Thyroid gland (tissue), 4 donors: ENCODE measurements around the gene SDC3. TPM values are rescaled to one million over a fixed set of nuclear protein-coding genes. Genes with fewer than 3 reads are reported as not detected.

ENCODE experiments used
- DNase-seq, 2 donors: peaks; one replicate each; pipeline ENCODE4 v3.0.0-alpha.2; 2019
- H3K27ac ChIP-seq, 3 donors: fragments of 200-600 bp; sonication (generic); 1 replicate in 2 of 3; 2 replicates in 1 of 3; pipeline ENCODE4 v1.5.1; 2016 to 2019; ENCODE audit warnings: mild to moderate bottlenecking in 1 of 3, moderate library complexity in 1 of 3
- H3K27me3 ChIP-seq: fragments of 200-600 bp; sonication (generic); one replicate; pipeline ENCODE4 v1.5.1; 2019
- H3K36me3 ChIP-seq, 2 donors: fragments of 200-600 bp; sonication (generic); one replicate each; pipeline ENCODE4 v1.5.1; 2016 to 2019
- H3K4me1 ChIP-seq, 2 donors: fragments of 200-600 bp; sonication (generic); one replicate each; pipeline ENCODE4 v1.5.1; 2017 to 2019
- H3K4me3 ChIP-seq, 3 donors: fragments of 200-600 bp; sonication (generic); replicated peaks in 1 of 3; 1 replicate in 2 of 3; 2 replicates in 1 of 3; pipeline ENCODE4 v1.5.1; 2016; ENCODE audit warnings: mild to moderate bottlenecking in 1 of 3
- H3K9me3 ChIP-seq: fragments of 200-600 bp; sonication (generic); one replicate; pipeline ENCODE4 v1.5.1; 2017
- POLR2A ChIP-seq, 2 donors: fragments of 450-650 bp; IDR thresholded peaks; one replicate each; pipeline ENCODE4 v1.6.1; 2017; ENCODE audit warnings: antibody characterized with exemption in 2 of 2, mild to moderate bottlenecking in 2 of 2, moderate library complexity in 1 of 2
- WGBS, 2 donors: methylation state at CpG; one replicate each; pipeline ENCODE4 v1.1.5; 2017; 5-methylcytosine and 5-hydroxymethylcytosine counted together
- intact Hi-C: fragments of 100-400 bp; cut with DNase I; formaldehyde crosslinking; loops from one replicate; pipeline ENCODE4 v1.15.1; 2023
- total RNA-seq, 4 donors: library from RNA; depleted of rRNA; stranded (reverse); fragments of >200 nt; gene quantifications; one replicate each; pipeline ENCODE4 v1.2.3, GENCODE V29; 2016
- TF ChIP-seq, protein P1 (sequence below), 6 experiments: fragments of 200-600 bp in 3 of 6; fragments of 450-650 bp in 3 of 6; sonication (generic) in 3 of 6; IDR thresholded peaks; one replicate each; pipeline ENCODE4 v1.5.1; 2016 to 2019; ENCODE audit warnings: antibody characterized with exemption in 6 of 6, mild to moderate bottlenecking in 2 of 6, inconsistent platforms in 1 of 6, moderate library complexity in 1 of 6

SDC3 gene
- total RNA-seq, 4 donors from 2014 or later, result 13.2 to 19.5 (median 15.9) TPM

DNA sequence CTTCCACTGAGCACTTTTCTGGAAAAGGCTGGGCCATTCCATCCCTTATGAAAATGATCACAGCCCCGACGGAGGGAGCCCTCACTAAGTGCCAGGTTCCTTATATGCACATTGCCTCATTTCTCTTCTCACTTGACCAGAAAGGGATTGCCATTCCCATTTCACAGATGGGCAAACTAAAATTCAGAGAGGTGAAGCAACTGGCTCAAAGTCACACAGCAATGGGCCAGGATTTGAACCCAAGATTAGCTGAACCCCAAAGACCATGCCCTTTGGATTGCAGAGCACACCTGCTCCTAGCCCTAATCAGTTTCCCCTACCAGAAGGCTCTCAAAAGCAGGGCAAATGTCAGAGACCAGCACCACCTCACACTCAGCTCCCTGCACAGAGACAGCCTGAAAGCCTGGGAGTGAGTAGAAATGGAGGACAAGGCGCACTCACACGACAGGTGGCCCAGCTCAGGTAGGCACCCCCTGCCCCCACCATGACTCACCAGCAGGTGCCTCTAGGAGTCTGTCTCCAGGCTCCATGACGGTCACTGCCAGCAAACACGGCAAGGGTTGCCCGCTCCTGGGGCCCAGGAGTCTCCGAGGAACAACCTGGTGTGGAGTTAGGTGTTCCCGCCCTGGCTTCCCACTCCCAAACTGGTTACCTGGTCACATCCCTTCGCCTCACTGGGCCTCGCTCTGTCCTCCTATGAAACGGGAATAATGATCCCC, 21.7 kb downstream of the SDC3 start:
- Histone ChIP-seq H3K9me3 (no peaks in the 10 kb centered on the region), H3K36me3 (no peaks in the 10 kb centered on the region), H3K27ac (no peak overlapping the region), H3K4me3 (no peak overlapping the region), H3K4me1 (peaks cover 9 to 19% of the 10 kb centered on the region in 2 donors), H3K27me3 (no peaks in the 10 kb centered on the region)
- no peak for DNase-seq
- WGBS, 2 donors, result 92 to 98% methylated on average over 9 to 11 of the region's 12 CpGs
- intact Hi-C loops, result no loop called here
- TF ChIP-seq POLR2A (IDR thresholded peaks at IDR 0.05), result no peak
- TF ChIP-seq, protein P1, sequence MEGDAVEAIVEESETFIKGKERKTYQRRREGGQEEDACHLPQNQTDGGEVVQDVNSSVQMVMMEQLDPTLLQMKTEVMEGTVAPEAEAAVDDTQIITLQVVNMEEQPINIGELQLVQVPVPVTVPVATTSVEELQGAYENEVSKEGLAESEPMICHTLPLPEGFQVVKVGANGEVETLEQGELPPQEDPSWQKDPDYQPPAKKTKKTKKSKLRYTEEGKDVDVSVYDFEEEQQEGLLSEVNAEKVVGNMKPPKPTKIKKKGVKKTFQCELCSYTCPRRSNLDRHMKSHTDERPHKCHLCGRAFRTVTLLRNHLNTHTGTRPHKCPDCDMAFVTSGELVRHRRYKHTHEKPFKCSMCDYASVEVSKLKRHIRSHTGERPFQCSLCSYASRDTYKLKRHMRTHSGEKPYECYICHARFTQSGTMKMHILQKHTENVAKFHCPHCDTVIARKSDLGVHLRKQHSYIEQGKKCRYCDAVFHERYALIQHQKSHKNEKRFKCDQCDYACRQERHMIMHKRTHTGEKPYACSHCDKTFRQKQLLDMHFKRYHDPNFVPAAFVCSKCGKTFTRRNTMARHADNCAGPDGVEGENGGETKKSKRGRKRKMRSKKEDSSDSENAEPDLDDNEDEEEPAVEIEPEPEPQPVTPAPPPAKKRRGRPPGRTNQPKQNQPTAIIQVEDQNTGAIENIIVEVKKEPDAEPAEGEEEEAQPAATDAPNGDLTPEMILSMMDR (IDR thresholded peaks at IDR 0.05), result no peak

DNA sequence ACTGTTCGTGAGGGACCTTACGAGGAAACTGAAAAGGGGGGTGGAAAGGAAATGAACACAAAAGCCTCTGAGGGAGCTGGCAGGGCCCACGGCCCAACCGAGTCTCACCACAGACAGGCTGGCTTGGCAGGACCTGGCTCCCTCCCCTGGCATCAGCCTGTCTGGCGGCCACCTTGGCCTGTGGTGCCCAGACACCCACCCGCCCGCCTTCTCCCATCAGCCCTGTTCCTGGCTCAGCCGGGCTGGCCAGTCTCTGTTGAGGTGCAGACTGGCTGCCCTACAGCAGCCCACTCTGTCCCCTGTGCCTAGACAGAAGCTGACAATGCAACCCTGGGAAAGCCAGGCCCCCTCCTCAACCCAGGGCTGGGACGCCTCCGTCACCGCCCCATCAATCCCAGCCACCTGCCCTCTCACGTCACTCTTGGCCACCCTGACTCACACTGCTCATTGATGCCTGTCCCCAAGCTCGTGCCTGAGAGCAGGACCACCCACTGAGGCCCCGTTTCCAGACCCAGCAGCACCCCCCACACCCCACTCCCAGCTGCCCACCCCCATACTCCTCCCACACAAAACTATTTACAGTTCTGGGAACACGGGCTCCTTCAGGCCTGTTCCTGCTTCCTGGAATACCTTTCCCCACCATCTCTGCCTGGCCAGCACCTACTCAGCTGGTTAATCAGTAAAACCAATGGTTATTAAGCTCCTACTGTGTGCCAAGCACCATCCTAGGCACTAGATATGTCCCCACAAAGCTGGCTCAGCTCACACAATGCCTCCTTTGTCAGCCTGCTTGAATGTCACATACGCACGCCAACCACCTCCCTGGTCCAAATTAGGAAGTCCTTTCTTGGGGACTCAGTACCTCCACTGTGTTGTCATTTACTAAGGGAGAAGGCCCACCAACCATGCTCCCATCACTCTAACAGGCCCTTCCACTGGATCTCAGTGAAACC, 22.7 kb downstream of the SDC3 start:
- 73 to 81% methylated on average over 13 of the region's 17 CpGs for WGBS, 2 donors
- intact Hi-C loops, result no loop called here
- Histone ChIP-seq H3K4me3 (no peak overlapping the region), H3K36me3 (no peaks in the 10 kb centered on the region), H3K27me3 (no peaks in the 10 kb centered on the region), H3K4me1 (peaks cover 9 to 14% of the 10 kb centered on the region in 2 donors), H3K27ac (no peak overlapping the region), H3K9me3 (no peaks in the 10 kb centered on the region)
- TF ChIP-seq, protein P1 (IDR thresholded peaks at IDR 0.05), result no peak
- TF ChIP-seq POLR2A (IDR thresholded peaks at IDR 0.05), result no peak
- DNase-seq, result no peak

DNA sequence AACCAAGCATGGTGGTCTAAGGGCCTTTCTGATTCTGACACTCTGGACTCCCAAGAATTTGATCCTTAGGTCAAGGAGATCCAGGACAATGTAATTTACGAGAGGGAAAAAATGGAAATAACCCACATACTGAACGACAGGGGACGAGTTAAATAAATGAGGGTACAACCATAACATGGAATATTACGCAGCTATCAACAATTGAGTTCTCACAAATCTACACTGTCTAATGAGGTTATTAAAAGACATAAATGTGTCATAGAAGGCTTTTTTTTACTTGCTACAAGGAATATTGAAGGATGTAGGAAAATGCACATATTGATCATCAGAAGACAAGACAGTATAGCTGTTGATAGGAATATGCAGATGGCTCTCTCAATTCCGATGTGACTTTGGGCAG, 23.8 kb downstream of the SDC3 start:
- intact Hi-C loops, result no loop called here
- Histone ChIP-seq H3K9me3 (no peaks in the 10 kb centered on the region), H3K27ac (no peak overlapping the region), H3K4me1 (peaks cover 9 to 12% of the 10 kb centered on the region in 2 donors), H3K27me3 (no peaks in the 10 kb centered on the region), H3K36me3 (no peaks in the 10 kb centered on the region), H3K4me3 (no peak overlapping the region)
- WGBS, 2 donors, result 95% methylated on average over 5 of the region's 5 CpGs
- TF ChIP-seq, protein P1 (IDR thresholded peaks at IDR 0.05), result no peak
- TF ChIP-seq POLR2A (IDR thresholded peaks at IDR 0.05), result no peak
- DNase-seq, result no peak

DNA sequence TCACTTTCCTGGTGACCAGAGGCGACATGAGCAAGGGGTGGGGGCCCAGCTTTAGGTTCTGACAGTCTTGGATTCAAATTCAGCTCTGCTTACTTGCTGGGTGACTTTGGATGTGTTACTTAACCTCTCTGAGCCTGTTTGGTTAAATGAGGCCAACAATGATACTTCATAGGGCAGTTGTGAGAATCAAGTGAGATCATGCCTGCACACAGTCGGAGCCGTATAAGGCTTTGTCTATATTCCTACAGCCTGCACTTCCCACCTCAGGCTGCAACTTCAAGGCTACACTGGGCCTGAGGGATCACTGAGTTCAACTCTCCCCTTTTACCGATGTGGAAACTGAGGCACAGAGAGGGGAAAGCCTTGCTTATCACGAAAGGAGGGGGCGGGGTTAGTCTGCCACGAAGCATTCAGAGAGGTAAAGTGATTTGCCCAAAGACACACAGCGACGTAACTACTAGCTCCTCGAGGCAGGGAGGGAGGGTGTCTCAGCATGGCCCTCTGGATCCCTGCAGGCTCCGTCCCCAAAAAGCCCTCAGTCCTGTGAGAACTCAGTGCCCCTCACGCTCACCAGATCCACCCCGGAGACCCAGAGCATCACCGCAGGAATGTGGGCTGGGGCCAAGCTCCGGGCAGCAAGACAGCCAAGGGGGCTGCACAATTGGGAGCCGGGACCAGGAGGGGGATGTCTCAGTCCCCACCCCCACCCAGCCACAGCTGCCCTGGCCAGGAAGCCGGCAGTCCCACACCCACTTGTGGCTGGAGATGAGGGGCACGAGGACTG, 25.0 kb downstream of the SDC3 start:
- intact Hi-C loops, result no loop called here
- H3K36me3 ChIP-seq, result no peaks in the 10 kb centered on the region
- no peak for TF ChIP-seq POLR2A (IDR thresholded peaks at IDR 0.05)
- TF ChIP-seq, protein P1 (IDR thresholded peaks at IDR 0.05), result no peak
- no peaks in the 10 kb centered on the region for H3K9me3 ChIP-seq
- H3K27me3 ChIP-seq, result no peaks in the 10 kb centered on the region
- peaks cover 5 to 6% of the 10 kb centered on the region in 2 donors for H3K4me1 ChIP-seq
- WGBS, 2 donors, result 76 to 79% methylated on average over 9 to 18 of the region's 18 CpGs
- no peak overlapping the region for H3K27ac ChIP-seq
- H3K4me3 ChIP-seq, result no peak overlapping the region
- DNase-seq, result no peak
